Osteocyte (in vitro differentiated cells): ENCODE data around the gene CARD14. TPM values are rescaled to one million over a fixed set of nuclear protein-coding genes. Genes with fewer than 3 reads are reported as not detected.
"Not testable (repeated sequence)": the region's sequence is repeated elsewhere in the genome, so short reads cannot be mapped to it uniquely, and the experiment has no call there.

Experiments used
- DNase-seq: peaks from one replicate; pipeline ENCODE4 v3.0.0; 2021; ENCODE audit warnings: mixed read lengths; ENCODE audit not compliant: unreplicated experiment; ENCODE audit errors: extremely low spot score
- H3K27ac Mint-ChIP-seq: one replicate; pipeline ENCODE4 v1.8.0; 2021; ENCODE audit warnings: mild to moderate bottlenecking, mixed read lengths; ENCODE audit not compliant: unreplicated experiment
- H3K27me3 Mint-ChIP-seq: one replicate; pipeline ENCODE4 v1.8.0; 2021; ENCODE audit warnings: mixed read lengths; ENCODE audit not compliant: unreplicated experiment
- H3K36me3 Mint-ChIP-seq: one replicate; pipeline ENCODE4 v1.8.0; 2021; ENCODE audit warnings: mixed read lengths; ENCODE audit not compliant: unreplicated experiment
- H3K4me1 Mint-ChIP-seq: one replicate; pipeline ENCODE4 v1.8.0; 2021; ENCODE audit warnings: mixed read lengths; ENCODE audit not compliant: unreplicated experiment
- H3K4me3 Mint-ChIP-seq: one replicate; pipeline ENCODE4 v1.8.0; 2021; ENCODE audit warnings: mild to moderate bottlenecking, moderate library complexity, mixed read lengths; ENCODE audit not compliant: unreplicated experiment
- H3K9me3 Mint-ChIP-seq: one replicate; pipeline ENCODE4 v1.8.0; 2021; ENCODE audit warnings: mixed read lengths; ENCODE audit not compliant: unreplicated experiment
- total RNA-seq: library from RNA; stranded (reverse); gene quantifications from 2 replicates; pipeline ENCODE4 v1.2.1, GENCODE V29; 2021
- TF ChIP-seq, protein P1 (sequence below): fragments of 200-600 bp; sonication (generic); IDR thresholded peaks from 2 replicates; pipeline ENCODE4 v1.5.0; 2021; ENCODE audit warnings: antibody characterized with exemption, mild to moderate bottlenecking, moderate library complexity

Gene CARD14
- total RNA-seq, 1 donor from 2014 or later, result 0.16 TPM

DNA sequence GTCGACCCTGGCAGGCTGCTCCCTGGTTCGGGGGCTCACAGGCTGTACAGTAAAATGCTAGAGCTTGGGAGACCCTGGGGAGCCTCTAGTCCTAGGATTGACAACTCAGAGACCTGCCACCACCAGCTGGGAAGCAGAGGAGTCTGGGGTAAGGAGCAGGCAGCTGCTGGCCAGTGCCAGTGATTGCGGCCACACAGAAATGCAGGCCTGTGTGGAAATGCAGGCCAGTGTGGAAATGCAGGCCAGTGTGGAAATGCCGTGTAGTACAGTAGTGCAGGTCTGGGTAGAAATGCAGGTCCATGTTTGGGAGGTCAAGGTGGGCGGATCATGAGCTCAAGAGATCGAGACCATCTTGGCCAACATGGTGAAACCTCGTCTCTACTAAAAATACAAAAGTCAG is 26.8 kb downstream of the CARD14 start:
- no peak for DNase-seq
- TF ChIP-seq, protein P1, sequence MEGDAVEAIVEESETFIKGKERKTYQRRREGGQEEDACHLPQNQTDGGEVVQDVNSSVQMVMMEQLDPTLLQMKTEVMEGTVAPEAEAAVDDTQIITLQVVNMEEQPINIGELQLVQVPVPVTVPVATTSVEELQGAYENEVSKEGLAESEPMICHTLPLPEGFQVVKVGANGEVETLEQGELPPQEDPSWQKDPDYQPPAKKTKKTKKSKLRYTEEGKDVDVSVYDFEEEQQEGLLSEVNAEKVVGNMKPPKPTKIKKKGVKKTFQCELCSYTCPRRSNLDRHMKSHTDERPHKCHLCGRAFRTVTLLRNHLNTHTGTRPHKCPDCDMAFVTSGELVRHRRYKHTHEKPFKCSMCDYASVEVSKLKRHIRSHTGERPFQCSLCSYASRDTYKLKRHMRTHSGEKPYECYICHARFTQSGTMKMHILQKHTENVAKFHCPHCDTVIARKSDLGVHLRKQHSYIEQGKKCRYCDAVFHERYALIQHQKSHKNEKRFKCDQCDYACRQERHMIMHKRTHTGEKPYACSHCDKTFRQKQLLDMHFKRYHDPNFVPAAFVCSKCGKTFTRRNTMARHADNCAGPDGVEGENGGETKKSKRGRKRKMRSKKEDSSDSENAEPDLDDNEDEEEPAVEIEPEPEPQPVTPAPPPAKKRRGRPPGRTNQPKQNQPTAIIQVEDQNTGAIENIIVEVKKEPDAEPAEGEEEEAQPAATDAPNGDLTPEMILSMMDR, result no peak
- no peaks in the 10 kb centered on the region for H3K36me3 Mint-ChIP-seq
- no peak overlapping the region for H3K4me3 Mint-ChIP-seq
- H3K27me3 Mint-ChIP-seq, result no peaks in the 10 kb centered on the region
- H3K27ac Mint-ChIP-seq, result no peak overlapping the region
- no peaks in the 10 kb centered on the region for H3K9me3 Mint-ChIP-seq
- H3K4me1 Mint-ChIP-seq, result peaks cover 20% of the 10 kb centered on the region

DNA sequence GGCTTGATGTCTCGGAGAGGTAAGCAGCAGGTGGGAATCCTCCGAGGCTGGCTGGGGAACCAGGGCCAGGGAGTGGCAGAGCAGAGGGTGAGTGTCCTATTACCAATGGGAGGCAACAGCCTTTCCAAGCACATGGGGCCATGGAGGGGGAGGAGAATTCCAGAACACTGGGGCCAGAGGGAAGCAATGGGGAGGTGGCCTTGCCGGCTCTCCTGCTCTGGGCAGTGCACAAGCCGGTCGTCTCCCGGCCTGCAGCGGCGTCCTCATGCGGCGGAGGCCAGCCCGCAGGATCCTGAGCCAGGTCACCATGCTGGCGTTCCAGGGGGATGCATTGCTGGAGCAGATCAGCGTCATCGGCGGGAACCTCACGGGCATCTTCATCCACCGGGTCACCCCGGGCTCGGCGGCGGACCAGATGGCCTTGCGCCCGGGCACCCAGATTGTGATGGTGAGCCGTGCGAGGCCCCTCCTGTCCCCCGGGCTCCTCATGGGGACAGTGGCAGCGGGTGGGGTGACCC is 28.4 kb downstream of the CARD14 start:
- H3K9me3 Mint-ChIP-seq, result no peaks in the 10 kb centered on the region
- H3K27me3 Mint-ChIP-seq, result no peaks in the 10 kb centered on the region
- peaks cover 10% of the 10 kb centered on the region for H3K4me1 Mint-ChIP-seq
- H3K36me3 Mint-ChIP-seq, result no peaks in the 10 kb centered on the region
- H3K4me3 Mint-ChIP-seq, result no peak overlapping the region
- no peak overlapping the region for H3K27ac Mint-ChIP-seq
- DNase-seq, result no peak
- TF ChIP-seq, protein P1, result no peak

DNA sequence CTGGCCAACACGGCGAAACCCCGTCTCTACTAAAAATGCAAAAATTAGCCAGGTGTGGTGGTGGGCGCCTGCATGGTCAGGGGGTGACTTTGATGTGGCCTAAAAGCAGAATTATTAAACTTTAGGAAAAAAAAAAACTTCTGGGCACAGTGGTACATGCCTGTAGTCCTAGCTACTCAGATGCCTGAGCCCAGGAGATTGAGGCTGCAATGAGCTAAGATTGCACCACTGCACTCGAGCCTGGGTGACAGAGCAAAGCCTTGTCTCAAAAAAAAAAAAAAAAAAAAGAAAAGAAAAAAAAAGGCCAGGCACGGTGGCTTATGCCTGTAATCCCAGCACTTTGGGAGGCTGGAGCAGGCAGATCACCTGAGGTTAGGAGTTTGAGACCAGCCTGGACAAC is 29.5 kb downstream of the CARD14 start:
- not testable (repeated sequence) for DNase-seq, H3K9me3 Mint-ChIP-seq, H3K27ac Mint-ChIP-seq, H3K36me3 Mint-ChIP-seq, H3K4me3 Mint-ChIP-seq, H3K27me3 Mint-ChIP-seq, H3K4me1 Mint-ChIP-seq

DNA sequence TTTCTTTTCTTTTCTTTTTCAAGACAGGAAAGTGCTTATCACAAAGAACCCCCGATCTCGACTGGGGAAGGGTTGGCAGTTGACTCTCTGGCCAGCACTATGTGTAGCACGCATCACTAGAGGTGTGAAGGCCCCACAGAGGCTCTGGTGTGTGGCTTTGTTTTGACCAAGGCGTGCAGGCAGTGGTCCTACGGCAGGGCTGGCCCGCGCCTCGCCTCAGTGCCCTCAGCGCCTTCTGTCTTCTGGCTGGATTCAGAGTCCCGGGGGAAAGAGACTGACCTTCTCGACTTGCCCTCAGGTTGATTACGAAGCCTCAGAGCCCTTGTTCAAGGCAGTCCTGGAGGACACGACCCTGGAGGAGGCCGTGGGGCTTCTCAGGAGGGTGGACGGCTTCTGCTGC is 31.6 kb downstream of the CARD14 start:
- Mint-ChIP-seq H3K4me3 (no peak overlapping the region), H3K4me1 (peaks cover 3% of the 10 kb centered on the region), H3K27ac (no peak overlapping the region), H3K27me3 (no peaks in the 10 kb centered on the region), H3K9me3 (no peaks in the 10 kb centered on the region), H3K36me3 (no peaks in the 10 kb centered on the region)
- TF ChIP-seq, protein P1, result no peak
- no peak for DNase-seq

DNA sequence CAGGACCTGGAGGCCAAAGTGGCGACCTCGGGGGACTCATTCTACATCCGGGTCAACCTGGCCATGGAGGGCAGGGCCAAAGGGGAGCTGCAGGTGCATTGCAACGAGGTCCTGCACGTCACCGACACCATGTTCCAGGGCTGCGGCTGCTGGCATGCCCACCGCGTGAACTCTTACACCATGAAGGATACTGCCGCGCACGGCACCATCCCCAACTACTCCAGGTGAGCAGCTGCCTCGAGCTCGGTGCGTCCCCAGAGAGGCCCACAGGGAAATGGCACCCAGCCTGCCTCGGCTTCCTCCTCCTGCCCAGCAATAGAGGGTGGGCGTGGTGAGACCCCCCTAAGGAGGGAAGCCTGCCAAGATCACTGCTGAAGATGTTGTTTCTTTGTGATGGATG is 32.4 kb downstream of the CARD14 start:
- peaks cover 3% of the 10 kb centered on the region for H3K4me1 Mint-ChIP-seq
- TF ChIP-seq, protein P1, result no peak
- DNase-seq, result no peak
- no peaks in the 10 kb centered on the region for H3K36me3 Mint-ChIP-seq
- no peaks in the 10 kb centered on the region for H3K27me3 Mint-ChIP-seq
- H3K9me3 Mint-ChIP-seq, result no peaks in the 10 kb centered on the region
- H3K4me3 Mint-ChIP-seq, result no peak overlapping the region
- no peak overlapping the region for H3K27ac Mint-ChIP-seq

DNA sequence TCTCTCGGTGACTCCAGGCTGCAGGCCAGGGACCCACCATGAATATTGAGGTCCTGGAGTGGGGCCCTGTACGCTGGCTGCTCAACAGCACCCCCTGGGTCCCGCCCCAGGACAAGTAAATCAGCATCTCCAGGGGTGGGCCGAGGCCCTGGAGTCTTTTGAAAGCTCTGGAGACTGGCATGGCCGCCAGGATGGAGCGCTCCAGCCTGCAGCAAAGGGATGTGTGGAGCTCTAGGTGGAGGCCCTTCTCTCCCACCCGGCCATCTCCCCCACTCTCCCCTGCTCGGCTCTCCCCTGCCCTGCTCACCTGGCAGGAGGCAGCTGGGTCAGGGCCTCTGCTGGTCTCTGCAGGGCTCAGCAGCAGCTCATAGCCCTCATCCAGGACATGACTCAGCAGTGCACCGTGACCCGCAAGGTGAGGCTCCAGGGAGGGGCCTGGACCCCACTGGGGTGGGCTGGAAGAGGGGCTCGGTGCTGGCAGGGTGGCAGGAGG is 33.7 kb downstream of the CARD14 start:
- Mint-ChIP-seq H3K4me3 (no peak overlapping the region), H3K36me3 (no peaks in the 10 kb centered on the region), H3K27ac (no peak overlapping the region), H3K4me1 (no peaks in the 10 kb centered on the region), H3K9me3 (no peaks in the 10 kb centered on the region), H3K27me3 (no peaks in the 10 kb centered on the region)
- no peak for DNase-seq
- TF ChIP-seq, protein P1, result no peak
